KBM-7 (cell line): Measurements from ENCODE around the gene NIN.

ENCODE experiments used
- DNase-seq: peaks from one replicate; pipeline ENCODE4 v3.0.0-alpha.2; 2015
- in situ Hi-C: fragments of 300-500 bp; cut with MboI; formaldehyde crosslinking; loops from 2 replicates; pipeline ENCODE4 v1.14.3; 2020; ENCODE audit warnings: low sequenced_read_pairs, low pct_unique_long_range_greater_than_20kb, mixed read lengths

The NIN gene

GRCh38 chr14:50796390-50796789, 34.6 kb downstream of the NIN start:
- DNase-seq: no peak
- in situ Hi-C loops: no loop called here

GRCh38 chr14:50795909-50796308, 35.1 kb downstream of the NIN start:
- in situ Hi-C loops: no loop called here
- DNase-seq: no peak

- in situ Hi-C loops: no loop called here
- no peak for DNase-seq
Measured at GRCh38 chr14:50795142-50795541, 35.8 kb downstream of the NIN start.

- in situ Hi-C loops: no loop called here
- no peak for DNase-seq
Measured at GRCh38 chr14:50794068-50794645, 36.8 kb downstream of the NIN start.

- in situ Hi-C loops: no loop called here
- DNase-seq: no peak
Measured at GRCh38 chr14:50792634-50793068, 38.3 kb downstream of the NIN start.

- DNase-seq: no peak
- in situ Hi-C loops: no loop called here
Measured at GRCh38 chr14:50792051-50792477, 38.9 kb downstream of the NIN start.

- in situ Hi-C loops: no loop called here
Measured at GRCh38 chr14:50791201-50791600, 39.8 kb downstream of the NIN start.

GRCh38 chr14:50790589-50790988, 40.4 kb downstream of the NIN start:
- in situ Hi-C loops: no loop called here
- no peak for DNase-seq

More at GRCh38 chr14:50791201-50791600, 39.8 kb downstream of the NIN start:
- no peak for DNase-seq

- no peak for DNase-seq
- in situ Hi-C loops: no loop called here
Measured at GRCh38 chr14:50786751-50787464, 44.1 kb downstream of the NIN start.

- in situ Hi-C loops: no loop called here
- DNase-seq: peak; percentile 13
Measured at GRCh38 chr14:50785457-50786063, 45.4 kb downstream of the NIN start.

GRCh38 chr14:50784683-50785456, 46.1 kb downstream of the NIN start:
- in situ Hi-C loops: no loop called here
- no peak for DNase-seq

- no peak for DNase-seq
- in situ Hi-C loops: no loop called here
Measured at GRCh38 chr14:50783563-50783962, 47.4 kb downstream of the NIN start.

GRCh38 chr14:50780393-50780792, 50.6 kb downstream of the NIN start:
- no peak for DNase-seq
- in situ Hi-C loops: no loop called here

GRCh38 chr14:50778721-50779483, 52.1 kb downstream of the NIN start:
- in situ Hi-C loops: no loop called here
- no peak for DNase-seq

GRCh38 chr14:50776522-50776921, 54.4 kb downstream of the NIN start:
- in situ Hi-C loops: no loop called here
- DNase-seq: no peak

GRCh38 chr14:50775357-50775756, 55.6 kb downstream of the NIN start:
- DNase-seq: no peak
- in situ Hi-C loops: no loop called here

GRCh38 chr14:50774542-50775267, 56.3 kb downstream of the NIN start:
- in situ Hi-C loops: no loop called here

More at GRCh38 chr14:50774542-50775267, 56.3 kb downstream of the NIN start:
- no peak for DNase-seq
